ENCODE results near the gene LRRC4B. TPM values are rescaled to one million over a fixed set of nuclear protein-coding genes. Genes with fewer than 3 reads are reported as not detected.

LRRC4B gene
- total RNA-seq, 1 donor from 2014 or later: 56.0 TPM

- Histone ChIP-seq H3K27ac (no peak overlapping the region), H3K36me3 (no peaks in the 10 kb centered on the region), H3K27me3 (peaks cover 11% of the 10 kb centered on the region), H3K9me3 (no peaks in the 10 kb centered on the region), H3K4me3 (no peak overlapping the region), H3K4me1 (no peaks in the 10 kb centered on the region)
- DNase-seq (ENCODE audit: low spot score in 2 of 2): no peak
- TF ChIP-seq CTCF (IDR thresholded peaks at IDR 0.05): no peak
- intact Hi-C loops (cut with DNase I): no loop called here
Measured at GRCh38 chr19:50568728-50569698, 778 bp upstream of the LRRC4B start.

GRCh38 chr19:50567052-50567841, 988 bp downstream of the LRRC4B start:
- peaks cover 11% of the 10 kb centered on the region for H3K27me3 ChIP-seq

GRCh38 chr19:50565984-50566903, 2.0 kb downstream of the LRRC4B start:
- Histone ChIP-seq H3K4me1 (no peaks in the 10 kb centered on the region), H3K27me3 (peaks cover 11% of the 10 kb centered on the region), H3K9me3 (no peaks in the 10 kb centered on the region), H3K27ac (no peak overlapping the region), H3K36me3 (no peaks in the 10 kb centered on the region), H3K4me3 (no peak overlapping the region)
- intact Hi-C loops (cut with DNase I): no loop called here
- no peak for TF ChIP-seq CTCF (IDR thresholded peaks at IDR 0.05)
- DNase-seq (ENCODE audit: low spot score in 2 of 2): no peak

More at GRCh38 chr19:50567052-50567841, 988 bp downstream of the LRRC4B start:
- no peaks in the 10 kb centered on the region for H3K9me3 ChIP-seq
- H3K4me3 ChIP-seq: peak overlapping the region in 1 of 2 donors; percentile 25
- H3K27ac ChIP-seq: no peak overlapping the region
- no peak for TF ChIP-seq CTCF (IDR thresholded peaks at IDR 0.05)
- DNase-seq (ENCODE audit: low spot score in 2 of 2): no peak
- intact Hi-C loops (cut with DNase I): no loop called here
- H3K4me1 ChIP-seq: no peaks in the 10 kb centered on the region
- H3K36me3 ChIP-seq: no peaks in the 10 kb centered on the region

GRCh38 chr19:50564229-50565105, 3.8 kb downstream of the LRRC4B start:
- Histone ChIP-seq H3K36me3 (no peaks in the 10 kb centered on the region), H3K4me1 (no peaks in the 10 kb centered on the region), H3K9me3 (no peaks in the 10 kb centered on the region), H3K27me3 (peaks cover 11% of the 10 kb centered on the region), H3K4me3 (no peak overlapping the region), H3K27ac (no peak overlapping the region)
- no peak for TF ChIP-seq CTCF (IDR thresholded peaks at IDR 0.05)
- intact Hi-C loops (cut with DNase I): no loop called here
- DNase-seq (ENCODE audit: low spot score in 2 of 2): no peak
